Smooth muscle cell of bladder (primary cell): ENCODE results near the gene EPHA10. TPM values are rescaled to one million over a fixed set of nuclear protein-coding genes. Genes with fewer than 3 reads are reported as not detected.

ENCODE experiments used
- total RNA-seq: library from RNA; depleted of rRNA; stranded (reverse); fragments of >200 nt; gene quantifications from 2 replicates; pipeline ENCODE4 v1.2.3, GENCODE V29; 2014

Gene EPHA10
- 0.14 TPM in 1 of 2 replicates, not detected in the other for total RNA-seq

GRCh38 chr1:37764888-37765441, at the start of gene EPHA10:
Gene EPHA10, minus strand, starts transcription at chr1:37765120. Its CDS starts 54 bp downstream, at chr1:37765066.

GRCh38 chr1:37807555-37808368, 42.8 kb upstream of the EPHA10 start, which contains the start of the genes C1orf122 and YRDC:
Gene C1orf122, plus strand, starts transcription at chr1:37807790. Its CDS starts 615 bp downstream, at chr1:37808405.
Gene YRDC, minus strand, starts transcription at chr1:37808208. Its CDS starts 28 bp downstream, at chr1:37808180.

GRCh38 chr1:37793773-37794371, 29.0 kb upstream of the EPHA10 start, which contains the start of gene MANEAL:
Gene MANEAL, plus strand, starts transcription at chr1:37793847. Its CDS starts 336 bp downstream, at chr1:37794183.

GRCh38 chr1:37692078-37692833, 72.7 kb downstream of the EPHA10 start, which contains the start of gene CDCA8:
Gene CDCA8, plus strand, starts transcription at chr1:37692516. Its CDS starts 175 bp downstream, at chr1:37692691.

Other genes starting within 250 kb of the EPHA10 start
- gene SNIP1, start 210.8 kb downstream of the EPHA10 start, total RNA-seq, result 10.0 and 14.1 TPM in 2 replicates
- gene DNALI1, start 208.2 kb downstream of the EPHA10 start, total RNA-seq, result 1.7 and 4.0 TPM in 2 replicates
- gene GNL2, start 169.2 kb downstream of the EPHA10 start, total RNA-seq, result 59.7 and 70.9 TPM in 2 replicates
- 0.74 and 1.00 TPM in 2 replicates for gene RSPO1, start 130.2 kb downstream of the EPHA10 start, total RNA-seq
- gene CDCA8, start 72.6 kb downstream of the EPHA10 start, total RNA-seq, result 0.74 and 1.00 TPM in 2 replicates
- 0.28 and 0.46 TPM in 2 replicates for gene MANEAL, start 28.7 kb upstream of the EPHA10 start, total RNA-seq
- gene C1orf122, start 42.7 kb upstream of the EPHA10 start, total RNA-seq, result 18.7 and 19.8 TPM in 2 replicates
- gene YRDC, start 43.1 kb upstream of the EPHA10 start, total RNA-seq, result 11.2 and 12.9 TPM in 2 replicates
- gene MTF1, start 94.5 kb upstream of the EPHA10 start, total RNA-seq, result 2.3 TPM in 2 replicates
- gene INPP5B, start 181.9 kb upstream of the EPHA10 start, total RNA-seq, result 32.1 and 33.3 TPM in 2 replicates
- 87.3 and 94.4 TPM in 2 replicates for gene SF3A3, start 224.9 kb upstream of the EPHA10 start, total RNA-seq
- gene FHL3, start 240.4 kb upstream of the EPHA10 start, total RNA-seq, result 13.1 and 18.1 TPM in 2 replicates
- 33.0 and 36.4 TPM in 2 replicates for gene UTP11, start 247.6 kb upstream of the EPHA10 start, total RNA-seq